Osteocyte (in vitro differentiated cells): Measurements from ENCODE around the gene DDB1. TPM values are rescaled to one million over a fixed set of nuclear protein-coding genes. Genes with fewer than 3 reads are reported as not detected.

Source experiments
- DNase-seq: peaks from one replicate; pipeline ENCODE4 v3.0.0; 2021; ENCODE audit warnings: mixed read lengths; ENCODE audit not compliant: unreplicated experiment; ENCODE audit errors: extremely low spot score
- H3K27ac Mint-ChIP-seq: one replicate; pipeline ENCODE4 v1.8.0; 2021; ENCODE audit warnings: mild to moderate bottlenecking, mixed read lengths; ENCODE audit not compliant: unreplicated experiment
- H3K27me3 Mint-ChIP-seq: one replicate; pipeline ENCODE4 v1.8.0; 2021; ENCODE audit warnings: mixed read lengths; ENCODE audit not compliant: unreplicated experiment
- H3K36me3 Mint-ChIP-seq: one replicate; pipeline ENCODE4 v1.8.0; 2021; ENCODE audit warnings: mixed read lengths; ENCODE audit not compliant: unreplicated experiment
- H3K4me1 Mint-ChIP-seq: one replicate; pipeline ENCODE4 v1.8.0; 2021; ENCODE audit warnings: mixed read lengths; ENCODE audit not compliant: unreplicated experiment
- H3K4me3 Mint-ChIP-seq: one replicate; pipeline ENCODE4 v1.8.0; 2021; ENCODE audit warnings: mild to moderate bottlenecking, moderate library complexity, mixed read lengths; ENCODE audit not compliant: unreplicated experiment
- H3K9me3 Mint-ChIP-seq: one replicate; pipeline ENCODE4 v1.8.0; 2021; ENCODE audit warnings: mixed read lengths; ENCODE audit not compliant: unreplicated experiment
- total RNA-seq: library from RNA; stranded (reverse); gene quantifications from 2 replicates; pipeline ENCODE4 v1.2.1, GENCODE V29; 2021
- TF ChIP-seq, protein P1 (sequence below): fragments of 200-600 bp; sonication (generic); IDR thresholded peaks from 2 replicates; pipeline ENCODE4 v1.5.0; 2021; ENCODE audit warnings: antibody characterized with exemption, mild to moderate bottlenecking, moderate library complexity

Gene DDB1
- total RNA-seq, 1 donor from 2014 or later: 266 TPM

DNA sequence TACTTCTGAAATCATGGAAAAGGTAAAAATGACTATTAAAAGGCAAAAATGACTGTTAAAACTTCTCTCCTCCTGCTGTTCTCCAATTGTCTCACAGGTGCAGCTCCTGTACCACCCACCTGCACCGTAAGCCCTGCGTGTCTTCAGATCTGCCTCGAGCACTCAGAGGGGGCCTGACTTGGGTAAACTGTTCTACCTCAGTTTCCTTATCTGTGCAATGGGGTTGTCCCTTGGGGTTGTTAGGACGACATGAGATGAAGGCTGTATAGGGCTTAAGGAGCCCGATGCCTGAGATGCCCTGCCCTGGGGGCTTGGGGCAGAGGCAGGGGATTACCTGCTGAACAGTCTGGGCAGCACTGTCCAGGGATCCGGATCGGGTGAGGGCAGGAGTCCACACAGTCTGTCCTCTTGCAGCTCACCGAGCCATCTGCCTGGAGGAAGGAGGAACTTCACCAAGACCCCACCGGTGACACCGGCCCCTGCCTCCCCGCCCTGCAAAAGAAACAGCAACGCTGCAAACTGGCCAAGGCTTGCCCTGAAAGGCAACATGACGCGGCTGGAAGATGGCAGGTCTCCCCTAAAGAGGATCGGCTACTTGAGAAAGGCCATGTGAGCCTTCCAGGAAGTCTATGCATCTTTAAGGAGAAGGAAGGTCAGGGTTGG lies 64.2 kb downstream of the DDB1 start:
- H3K4me3 Mint-ChIP-seq: no peak overlapping the region
- TF ChIP-seq, protein P1, sequence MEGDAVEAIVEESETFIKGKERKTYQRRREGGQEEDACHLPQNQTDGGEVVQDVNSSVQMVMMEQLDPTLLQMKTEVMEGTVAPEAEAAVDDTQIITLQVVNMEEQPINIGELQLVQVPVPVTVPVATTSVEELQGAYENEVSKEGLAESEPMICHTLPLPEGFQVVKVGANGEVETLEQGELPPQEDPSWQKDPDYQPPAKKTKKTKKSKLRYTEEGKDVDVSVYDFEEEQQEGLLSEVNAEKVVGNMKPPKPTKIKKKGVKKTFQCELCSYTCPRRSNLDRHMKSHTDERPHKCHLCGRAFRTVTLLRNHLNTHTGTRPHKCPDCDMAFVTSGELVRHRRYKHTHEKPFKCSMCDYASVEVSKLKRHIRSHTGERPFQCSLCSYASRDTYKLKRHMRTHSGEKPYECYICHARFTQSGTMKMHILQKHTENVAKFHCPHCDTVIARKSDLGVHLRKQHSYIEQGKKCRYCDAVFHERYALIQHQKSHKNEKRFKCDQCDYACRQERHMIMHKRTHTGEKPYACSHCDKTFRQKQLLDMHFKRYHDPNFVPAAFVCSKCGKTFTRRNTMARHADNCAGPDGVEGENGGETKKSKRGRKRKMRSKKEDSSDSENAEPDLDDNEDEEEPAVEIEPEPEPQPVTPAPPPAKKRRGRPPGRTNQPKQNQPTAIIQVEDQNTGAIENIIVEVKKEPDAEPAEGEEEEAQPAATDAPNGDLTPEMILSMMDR: no peak

DNA sequence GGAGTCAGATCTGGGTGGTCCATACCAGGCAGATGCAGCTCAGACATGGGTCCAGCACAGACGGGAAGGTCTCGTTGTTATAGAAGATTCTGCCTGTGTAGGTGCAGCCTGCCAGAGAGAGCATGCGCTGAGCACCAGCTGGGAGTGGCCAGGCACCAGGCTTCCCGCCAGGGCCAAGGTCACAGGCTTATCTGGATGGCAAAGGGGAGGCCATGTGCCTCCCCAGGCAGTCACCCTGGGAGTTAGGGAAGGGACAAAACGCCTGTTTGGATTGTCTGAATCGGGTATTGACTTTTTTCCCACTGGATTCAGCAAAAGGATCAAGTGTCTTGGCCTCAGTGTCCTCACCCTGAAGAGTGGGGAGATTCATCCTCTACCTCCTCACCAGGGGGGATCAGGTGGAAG lies 65.5 kb downstream of the DDB1 start:
- Mint-ChIP-seq H3K4me1 (peaks cover 2% of the 10 kb centered on the region), H3K36me3 (peaks cover 2% of the 10 kb centered on the region), H3K27me3 (no peaks in the 10 kb centered on the region), H3K4me3 (no peak overlapping the region), H3K9me3 (no peaks in the 10 kb centered on the region), H3K27ac (no peak overlapping the region)
- TF ChIP-seq, protein P1: no peak
- DNase-seq: no peak

More for the DNA sequence above, 64.2 kb downstream of the DDB1 start:
- H3K9me3 Mint-ChIP-seq: no peaks in the 10 kb centered on the region
- H3K27ac Mint-ChIP-seq: no peak overlapping the region
- H3K36me3 Mint-ChIP-seq: peaks cover 2% of the 10 kb centered on the region
- H3K4me1 Mint-ChIP-seq: peaks cover 2% of the 10 kb centered on the region
- no peaks in the 10 kb centered on the region for H3K27me3 Mint-ChIP-seq
- no peak for DNase-seq

GRCh38 chr11:61266602-61267001 lies 66.3 kb downstream of the DDB1 start:
- Mint-ChIP-seq H3K4me1 (peaks cover 2% of the 10 kb centered on the region), H3K27ac (no peak overlapping the region), H3K36me3 (peaks cover 2% of the 10 kb centered on the region), H3K9me3 (no peaks in the 10 kb centered on the region), H3K4me3 (no peak overlapping the region), H3K27me3 (no peaks in the 10 kb centered on the region)
- DNase-seq: no peak
- TF ChIP-seq, protein P1: no peak

- Mint-ChIP-seq H3K27ac (no peak overlapping the region), H3K9me3 (no peaks in the 10 kb centered on the region), H3K36me3 (peaks cover 2% of the 10 kb centered on the region), H3K4me1 (peaks cover 2% of the 10 kb centered on the region), H3K4me3 (no peak overlapping the region), H3K27me3 (no peaks in the 10 kb centered on the region)
- no peak for DNase-seq
- TF ChIP-seq, protein P1: no peak
Measured at GRCh38 chr11:61265357-61265756, 67.5 kb downstream of the DDB1 start.

- H3K27ac Mint-ChIP-seq: no peak overlapping the region
- H3K36me3 Mint-ChIP-seq: peaks cover 2% of the 10 kb centered on the region
- TF ChIP-seq, protein P1: no peak
- H3K9me3 Mint-ChIP-seq: no peaks in the 10 kb centered on the region
- H3K4me1 Mint-ChIP-seq: peaks cover 2% of the 10 kb centered on the region
- H3K4me3 Mint-ChIP-seq: no peak overlapping the region
- H3K27me3 Mint-ChIP-seq: no peaks in the 10 kb centered on the region
- no peak for DNase-seq
Measured at GRCh38 chr11:61264795-61265194, 68.1 kb downstream of the DDB1 start.
